Right ventricle myocardium inferior (tissue), 1 donor: ENCODE measurements around the gene CYB5D1. TPM values are rescaled to one million over a fixed set of nuclear protein-coding genes. Genes with fewer than 3 reads are reported as not detected.

ENCODE experiments used
- ATAC-seq: fragments of 200-7000 bp; cut with Tn5 transposase; one replicate; pipeline ENCODE4 v1.9.1; 2020; ENCODE audit warnings: mild to moderate bottlenecking, moderate library complexity
- DNase-seq: peaks from one replicate; pipeline ENCODE4 v3.0.0; 2021; ENCODE audit errors: missing footprints
- intact Hi-C: fragments of 100-400 bp; cut with DNase I; formaldehyde crosslinking; loops from one replicate; pipeline ENCODE4 v1.11.0; 2022
- total RNA-seq: library from RNA; stranded (reverse); fragmentation: NEBNext Ultra II Directional; extraction: Animal tissue kit (Norgen Biotek cat#: 25700); gene quantifications from one replicate; pipeline ENCODE4 v1.2.1, GENCODE V29; 2021
- donor health status: DM: no; HTN: yes; CAD: no; lungs with severe emphysema.

CYB5D1 gene
- total RNA-seq, 1 donor from 2014 or later = 21.7 TPM

GRCh38 chr17:7841915-7842379 lies 15.9 kb upstream of the CYB5D1 start:
- intact Hi-C loops = loop anchor here (2.0 to 10.0 kb wide), 3 partner anchors 15 to 405 kb away; partner anchors contain the start of genes CTC1, NAA38, PFAS and POLR2A
- DNase-seq (peak; percentile 93), ATAC-seq (peak; percentile 76)

- intact Hi-C loops = loop anchor here (2.0 to 10.0 kb wide), 3 partner anchors 14 to 405 kb away; partner anchors contain the start of genes CTC1, NAA38, PFAS and POLR2A
- ATAC-seq = peak; percentile 15
- peak; percentile 90 for DNase-seq
These were observed 15.2 kb upstream of the CYB5D1 start for GRCh38 chr17:7842380-7843256.

GRCh38 chr17:7843257-7843535 lies 14.6 kb upstream of the CYB5D1 start:
- no peak for ATAC-seq
- DNase-seq = no peak
- intact Hi-C loops = loop anchor here (2.0 to 10.0 kb wide), 3 partner anchors 14 to 404 kb away; partner anchors contain the start of genes CTC1, NAA38, PFAS and POLR2A

DNA sequence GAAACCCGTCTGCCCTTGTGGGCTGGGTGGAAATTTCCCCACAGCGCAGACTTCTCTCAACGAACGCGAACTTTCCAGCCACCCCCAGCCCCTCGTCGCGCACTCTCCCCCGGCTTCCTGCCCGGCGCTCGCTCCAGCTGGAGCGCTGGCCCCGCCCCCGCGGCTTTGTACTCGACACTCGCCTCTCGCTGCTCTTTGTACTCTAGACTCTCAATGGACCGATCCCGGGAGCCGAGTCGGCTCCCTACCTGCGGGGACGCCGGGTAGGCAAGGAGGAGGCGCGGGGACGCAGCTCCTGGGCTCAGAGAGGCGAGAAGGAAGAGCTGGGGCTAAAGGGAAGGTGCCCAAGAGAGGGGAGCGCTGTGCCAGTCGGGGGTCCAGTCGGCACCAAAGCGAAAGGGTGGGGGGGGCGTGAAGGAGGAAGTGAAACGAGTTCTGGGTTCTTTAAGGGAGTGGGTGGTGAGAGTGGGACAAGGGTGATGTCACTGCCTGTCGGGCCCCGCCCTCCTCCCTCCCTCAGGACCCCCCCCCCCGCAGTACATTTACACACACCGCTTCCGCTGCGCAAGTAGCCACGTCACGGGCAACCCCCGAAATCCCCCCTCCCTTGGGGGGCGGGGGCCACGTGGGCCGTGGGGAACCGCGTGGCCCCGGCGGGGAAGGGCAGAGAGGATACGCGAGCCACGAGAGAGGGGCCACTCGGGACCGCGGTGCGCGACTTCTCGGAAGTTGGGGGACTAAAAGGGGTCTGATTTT lies 14.1 kb upstream of the CYB5D1 start:
- peak; percentile 27 for ATAC-seq
- peak; percentile 92 for DNase-seq
- intact Hi-C loops = loop anchor here (2.0 to 10.0 kb wide), 3 partner anchors 13 to 404 kb away; partner anchors contain the start of genes CTC1, NAA38, PFAS and POLR2A

- ATAC-seq (peak; percentile 82), DNase-seq (peak; percentile 96)
- intact Hi-C loops = loop anchor here (5.0 to 10.0 kb wide), 2 partner anchors 360 to 403 kb away; partner anchors contain the start of genes CTC1, PFAS, POLR2A and SLC35G6
These were observed 13.3 kb upstream of the CYB5D1 start for GRCh38 chr17:7844292-7845154.

DNA sequence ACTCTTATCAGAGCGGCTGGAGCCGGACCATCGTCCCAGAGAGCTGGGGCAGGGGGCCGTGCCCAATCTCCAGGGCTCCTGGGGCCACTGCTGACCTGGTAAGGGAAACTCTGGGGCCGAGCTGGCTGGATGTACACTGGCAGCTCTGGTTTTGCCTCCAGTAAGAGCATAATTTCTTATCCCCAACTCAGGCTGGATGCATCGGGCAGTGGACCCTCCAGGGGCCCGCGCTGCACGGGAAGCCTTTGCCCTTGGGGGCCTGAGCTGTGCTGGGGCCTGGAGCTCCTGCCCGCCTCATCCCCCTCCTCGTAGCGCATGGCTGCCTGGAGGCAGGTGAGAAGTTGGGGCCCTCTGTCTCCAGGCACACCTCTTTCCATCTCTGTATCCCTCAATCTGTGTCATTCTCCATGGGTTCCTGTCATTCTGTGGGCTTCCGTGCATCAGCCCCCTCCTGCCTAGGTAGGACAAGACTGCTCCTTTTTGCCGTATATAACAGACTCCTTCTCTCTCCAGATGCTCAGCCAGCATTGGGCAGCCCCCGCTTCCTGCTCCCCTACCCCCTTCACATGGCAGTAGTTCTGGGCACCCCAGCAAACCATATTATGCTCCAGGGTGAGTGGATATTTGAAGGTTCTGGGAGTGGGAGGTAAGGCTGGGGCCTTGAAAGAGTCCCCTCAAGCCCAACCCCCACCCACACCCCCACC lies 12.3 kb upstream of the CYB5D1 start:
- DNase-seq = no peak
- ATAC-seq = no peak
- intact Hi-C loops = loop anchor here (10.0 kb wide), 1 partner anchor 361 kb away; the partner anchor contains the start of genes POLR2A and SLC35G6

DNA sequence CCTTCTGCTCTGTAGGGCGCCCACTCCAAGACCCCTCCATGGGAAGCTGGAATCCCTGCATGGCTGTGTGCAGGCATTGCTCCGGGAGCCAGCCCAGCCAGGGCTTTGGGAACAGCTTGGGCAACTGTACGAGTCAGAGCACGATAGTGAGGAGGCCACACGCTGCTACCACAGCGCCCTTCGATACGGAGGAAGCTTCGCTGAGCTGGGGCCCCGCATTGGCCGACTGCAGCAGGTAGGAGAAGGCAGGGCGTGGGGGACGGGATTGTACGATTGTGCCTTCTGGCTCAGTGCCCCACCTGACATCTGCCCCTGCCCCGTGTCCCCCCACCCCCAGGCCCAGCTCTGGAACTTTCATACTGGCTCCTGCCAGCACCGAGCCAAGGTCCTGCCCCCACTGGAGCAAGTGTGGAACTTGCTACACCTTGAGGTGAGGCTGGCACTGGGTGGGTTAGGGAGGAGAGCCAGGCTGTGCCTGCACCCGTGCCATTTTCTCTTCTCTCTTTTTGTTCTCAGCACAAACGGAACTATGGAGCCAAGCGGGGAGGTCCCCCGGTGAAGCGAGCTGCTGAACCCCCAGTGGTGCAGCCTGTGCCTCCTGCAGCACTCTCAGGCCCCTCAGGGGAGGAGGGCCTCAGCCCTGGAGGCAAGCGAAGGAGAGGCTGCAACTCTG lies 11.6 kb upstream of the CYB5D1 start:
- intact Hi-C loops = loop anchor here (10.0 kb wide), 1 partner anchor 361 kb away; the partner anchor contains the start of genes POLR2A and SLC35G6
- ATAC-seq (no peak), DNase-seq (no peak)

GRCh38 chr17:7846765-7847661 lies 10.8 kb upstream of the CYB5D1 start:
- ATAC-seq (no peak), DNase-seq (no peak)
- intact Hi-C loops = loop anchor here (10.0 kb wide), 1 partner anchor 362 kb away; the partner anchor contains the start of genes POLR2A and SLC35G6

GRCh38 chr17:7848131-7848579 lies 9.6 kb upstream of the CYB5D1 start:
- intact Hi-C loops = loop anchor here (10.0 kb wide), 1 partner anchor 363 kb away; the partner anchor contains the start of genes POLR2A and SLC35G6
- DNase-seq = no peak
- ATAC-seq = no peak

- DNase-seq (no peak), ATAC-seq (no peak)
- intact Hi-C loops = loop anchor here (10.0 kb wide), 1 partner anchor 364 kb away; the partner anchor contains the start of genes POLR2A and SLC35G6
These were observed 9.1 kb upstream of the CYB5D1 start for GRCh38 chr17:7848739-7849129.

DNA sequence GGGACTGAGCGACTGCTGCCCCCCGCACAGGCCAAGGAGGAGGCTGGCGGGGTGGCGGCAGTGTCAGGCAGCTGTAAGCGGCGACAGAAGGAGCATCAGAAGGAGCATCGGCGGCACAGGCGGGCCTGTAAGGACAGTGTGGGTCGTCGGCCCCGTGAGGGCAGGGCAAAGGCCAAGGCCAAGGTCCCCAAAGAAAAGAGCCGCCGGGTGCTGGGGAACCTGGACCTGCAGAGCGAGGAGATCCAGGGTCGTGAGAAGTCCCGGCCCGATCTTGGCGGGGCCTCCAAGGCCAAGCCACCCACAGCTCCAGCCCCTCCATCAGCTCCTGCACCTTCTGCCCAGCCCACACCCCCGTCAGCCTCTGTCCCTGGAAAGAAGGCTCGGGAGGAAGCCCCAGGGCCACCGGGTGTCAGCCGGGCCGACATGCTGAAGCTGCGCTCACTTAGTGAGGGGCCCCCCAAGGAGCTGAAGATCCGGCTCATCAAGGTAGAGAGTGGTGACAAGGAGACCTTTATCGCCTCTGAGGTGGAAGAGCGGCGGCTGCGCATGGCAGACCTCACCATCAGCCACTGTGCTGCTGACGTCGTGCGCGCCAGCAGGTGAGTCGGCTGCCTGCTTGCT lies 8.6 kb upstream of the CYB5D1 start:
- DNase-seq = no peak

DNA sequence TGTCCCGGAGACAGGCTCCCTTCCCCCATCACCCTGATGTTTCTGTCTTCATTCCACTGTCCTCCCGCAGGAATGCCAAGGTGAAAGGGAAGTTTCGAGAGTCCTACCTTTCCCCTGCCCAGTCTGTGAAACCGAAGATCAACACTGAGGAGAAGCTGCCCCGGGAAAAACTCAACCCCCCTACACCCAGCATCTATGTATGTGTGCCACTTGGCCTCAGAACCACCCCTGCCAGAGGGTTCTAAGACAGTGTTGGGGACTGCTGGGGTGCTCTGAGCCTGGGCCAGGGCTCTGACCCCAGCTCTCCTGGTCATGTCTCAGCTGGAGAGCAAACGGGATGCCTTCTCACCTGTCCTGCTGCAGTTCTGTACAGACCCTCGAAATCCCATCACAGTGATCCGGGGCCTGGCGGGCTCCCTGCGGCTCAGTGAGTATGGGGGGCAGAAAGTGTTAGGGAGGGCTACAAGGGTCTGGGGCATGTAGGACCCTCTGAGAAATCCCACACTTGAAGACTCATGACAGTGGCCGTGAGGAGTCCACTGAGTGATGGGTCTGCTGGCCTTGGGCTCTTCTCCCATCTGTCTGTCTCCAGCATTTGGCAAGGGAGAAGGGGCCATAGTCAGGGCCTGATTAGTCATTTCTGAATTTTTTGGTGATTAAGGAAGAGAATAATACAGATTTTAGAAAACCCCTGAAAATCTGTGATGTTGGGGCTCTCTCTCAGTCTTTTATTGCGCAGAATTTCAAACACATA lies 7.9 kb upstream of the CYB5D1 start:
- DNase-seq (no peak), ATAC-seq (no peak)
- intact Hi-C loops = loop anchor here (2.0 to 10.0 kb wide), 4 partner anchors 13 to 365 kb away; partner anchors contain the start of genes CD68, PER1, POLR2A and SLC35G6

More for the DNA sequence above, 8.6 kb upstream of the CYB5D1 start:
- intact Hi-C loops = loop anchor here (10.0 kb wide), 1 partner anchor 364 kb away; the partner anchor contains the start of genes POLR2A and SLC35G6
- no peak for ATAC-seq

DNA sequence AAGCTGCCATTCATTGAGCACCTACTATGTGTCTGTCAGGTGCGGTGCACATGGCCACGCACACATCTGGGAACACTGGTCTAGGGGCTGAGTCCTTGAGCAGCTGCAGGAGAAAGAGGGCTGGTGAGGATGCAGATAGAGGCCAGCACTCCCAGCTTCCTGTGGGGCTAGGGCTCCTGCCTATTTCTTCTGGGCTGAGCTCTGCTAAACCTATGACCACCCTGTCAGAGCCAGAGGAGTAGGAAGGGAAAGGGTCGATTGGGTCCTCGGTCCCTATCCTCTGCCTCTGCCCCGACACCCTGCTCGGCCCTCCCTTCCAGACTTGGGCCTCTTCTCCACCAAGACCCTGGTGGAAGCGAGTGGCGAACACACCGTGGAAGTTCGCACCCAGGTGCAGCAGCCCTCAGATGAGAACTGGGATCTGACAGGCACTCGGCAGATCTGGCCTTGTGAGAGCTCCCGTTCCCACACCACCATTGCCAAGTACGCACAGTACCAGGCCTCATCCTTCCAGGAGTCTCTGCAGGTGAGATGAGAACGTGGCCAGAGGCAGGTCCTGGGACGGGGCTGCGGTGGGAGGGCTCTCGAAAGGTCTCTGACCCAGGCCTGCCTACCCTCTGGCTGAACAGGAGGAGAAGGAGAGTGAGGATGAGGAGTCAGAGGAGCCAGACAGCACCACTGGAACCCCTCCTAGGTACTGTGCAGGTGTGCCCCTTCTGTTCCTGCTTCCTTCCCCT lies 6.9 kb upstream of the CYB5D1 start:
- DNase-seq (no peak), ATAC-seq (no peak)
- intact Hi-C loops = loop anchor here (1.0 to 10.0 kb wide), 4 partner anchors 14 to 304 kb away; partner anchors contain the start of genes CD68 and PER1
